Caco-2 (cell line): Measurements from ENCODE around the gene TMCC2. TPM values are rescaled to one million over a fixed set of nuclear protein-coding genes. Genes with fewer than 3 reads are reported as not detected.
"Not testable (repeated sequence)": the region's sequence is repeated elsewhere in the genome, so short reads cannot be mapped to it uniquely, and the experiment has no call there.

Source experiments
- BruUV-seq: library from RNA; stranded (reverse); fragments of 400-500 nt; replicated peaks from 2 replicates; lab custom pipeline; 2021; lab: Mats Ljungman, UMichigan
- CTCF ChIA-PET: fragments of 300-600 bp; sonication (Branson Sonifier 250); formaldehyde crosslinking; loops from one replicate; lab custom pipeline; 2022; ENCODE audit warnings: antibody characterized with exemption; lab: Charles Lee
- POLR2A ChIA-PET: fragments of 300-600 bp; sonication (Branson Sonifier 250); formaldehyde crosslinking; loops from one replicate; lab custom pipeline; 2022; ENCODE audit warnings: antibody characterized with exemption; lab: Charles Lee
- DNase-seq, 2 experiments: peaks; one replicate each; pipeline versions ENCODE4 v3.0.0 to v3.0.0-alpha.2; 2020 to 2022
- H3K27me3 ChIP-seq: replicated peaks from 2 replicates; pipeline ENCODE4 v1.6.0; 2011; ENCODE audit warnings: low read length; ENCODE audit not compliant: control insufficient read depth, insufficient read depth
- H3K36me3 ChIP-seq: 2 replicates; pipeline ENCODE4 v1.5.1; 2011; ENCODE audit warnings: low read length; ENCODE audit not compliant: control insufficient read depth, insufficient read depth
- H3K4me1 ChIP-seq: fragments of 250-450 bp; sonication (Bioruptor Pico); 2 replicates; pipeline ENCODE4 v1.5.1; 2020; ENCODE audit warnings: mild to moderate bottlenecking
- H3K4me3 ChIP-seq: 2 replicates; pipeline ENCODE4 v1.5.1; 2011; ENCODE audit warnings: low read depth, mild to moderate bottlenecking, control low read depth, low read length
- H3K9me3 ChIP-seq: fragments of 250-450 bp; sonication (Bioruptor Pico); 2 replicates; pipeline ENCODE4 v1.5.1; 2020; ENCODE audit warnings: mild to moderate bottlenecking, moderate library complexity
- H3K27ac Mint-ChIP-seq: one replicate; pipeline ENCODE4 v1.8.0; 2022; ENCODE audit warnings: mixed read lengths; ENCODE audit not compliant: unreplicated experiment
- H3K27me3 Mint-ChIP-seq: one replicate; pipeline ENCODE4 v1.8.0; 2022; ENCODE audit warnings: mixed read lengths; ENCODE audit not compliant: insufficient read depth, unreplicated experiment
- H3K36me3 Mint-ChIP-seq: one replicate; pipeline ENCODE4 v1.8.0; 2022; ENCODE audit warnings: mild to moderate bottlenecking, mixed read lengths; ENCODE audit not compliant: insufficient read depth, unreplicated experiment
- H3K4me1 Mint-ChIP-seq: one replicate; pipeline ENCODE4 v1.8.0; 2022; ENCODE audit warnings: low read depth, mixed read lengths; ENCODE audit not compliant: unreplicated experiment
- H3K4me3 Mint-ChIP-seq: one replicate; pipeline ENCODE4 v1.8.0; 2022; ENCODE audit warnings: mild to moderate bottlenecking, moderate library complexity, mixed read lengths; ENCODE audit not compliant: unreplicated experiment
- H3K9me3 Mint-ChIP-seq: one replicate; pipeline ENCODE4 v1.8.0; 2022; ENCODE audit warnings: mixed read lengths; ENCODE audit not compliant: unreplicated experiment
- CTCF ChIP-seq, 2 experiments: fragments of 200-600 bp in 1 of 2; IDR thresholded peaks; 1 replicate in 1 of 2; 2 replicates in 1 of 2; pipeline versions ENCODE4 v1.5.1 to v1.8.0; 2011 to 2022; ENCODE audit warnings: antibody characterized with exemption in 1 of 2, control low read depth in 1 of 2, inconsistent platforms in 1 of 2, low read depth in 1 of 2, low read length in 1 of 2, mild to moderate bottlenecking in 1 of 2, moderate library complexity in 1 of 2; ENCODE audit not compliant: insufficient read depth in 1 of 2, severe bottlenecking in 1 of 2, unreplicated experiment in 1 of 2
- intact Hi-C: fragments of 100-400 bp; cut with micrococcal nuclease; formaldehyde crosslinking; loops from one replicate; pipeline ENCODE4 v1.10.0; 2022; ENCODE audit not compliant: unreplicated experiment
- total RNA-seq: library from RNA; stranded (reverse); gene quantifications from 2 replicates; pipeline ENCODE4 v1.2.3, GENCODE V29; 2022

The TMCC2 gene
- total RNA-seq, 1 experiment from 2014 or later, result 0.91 TPM

- H3K4me3 Mint-ChIP-seq, result peak overlapping the region; percentile 46
- peak overlapping the region; percentile 97 for H3K27ac Mint-ChIP-seq
- H3K27me3 ChIP-seq, result no peaks in the 10 kb centered on the region
- no peak for DNase-seq
- TF ChIP-seq CTCF (IDR thresholded peaks at IDR 0.05; ENCODE audit: insufficient read depth in 1 of 2, low read depth in 1 of 2, low read length in 1 of 2, severe bottlenecking in 1 of 2, unreplicated experiment in 1 of 2), result no peak
- no peaks in the 10 kb centered on the region for H3K27me3 Mint-ChIP-seq
- CTCF ChIA-PET, result no interaction called here
- POLR2A ChIA-PET, result no interaction called here
- H3K4me1 Mint-ChIP-seq, result peaks cover 60% of the 10 kb centered on the region
- H3K36me3 ChIP-seq, result no peaks in the 10 kb centered on the region
- H3K9me3 ChIP-seq, result no peaks in the 10 kb centered on the region
- H3K36me3 Mint-ChIP-seq, result peaks cover 41% of the 10 kb centered on the region
- no peaks in the 10 kb centered on the region for H3K9me3 Mint-ChIP-seq
- intact Hi-C loops, result no loop called here
- no TSS peak for BruUV-seq
- peaks cover 97% of the 10 kb centered on the region for H3K4me1 ChIP-seq
- H3K4me3 ChIP-seq, result no peak overlapping the region
These were observed 68.4 kb downstream of the TMCC2 start for GRCh38 chr1:205296154-205296553.

DNA sequence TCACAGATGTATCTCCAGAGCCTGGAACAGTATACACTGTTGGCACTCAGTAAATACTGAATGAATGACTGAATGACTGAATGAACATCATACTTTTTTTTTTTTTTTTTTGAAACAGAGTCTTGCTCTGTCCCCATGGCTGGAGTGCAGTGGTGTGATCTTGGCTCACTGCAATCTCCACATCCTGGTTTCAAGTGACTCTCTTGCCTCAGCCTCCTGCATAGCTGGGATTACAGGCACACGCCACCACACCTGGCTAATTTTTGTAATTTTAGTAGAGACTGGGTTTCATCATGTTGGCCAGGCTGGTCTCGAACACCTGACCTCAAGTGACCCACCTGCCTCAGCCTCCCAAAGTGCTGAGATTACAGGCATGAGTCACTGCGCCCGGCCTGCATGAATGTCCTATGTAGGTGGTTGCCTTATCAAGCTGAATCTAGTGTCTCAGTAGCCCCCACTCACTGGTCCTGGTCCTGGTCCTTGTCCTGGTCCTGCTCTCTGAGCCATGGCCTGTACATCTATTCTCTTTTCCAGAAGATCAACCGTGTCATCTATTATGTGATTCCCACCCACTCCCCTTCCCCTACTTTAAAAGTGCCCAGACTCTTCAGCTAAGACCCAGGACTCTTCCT, 69.9 kb downstream of the TMCC2 start:
- BruUV-seq, DNase-seq, H3K4me3 Mint-ChIP-seq, H3K27me3 ChIP-seq, H3K9me3 Mint-ChIP-seq, H3K9me3 ChIP-seq, intact Hi-C loops, H3K4me3 ChIP-seq, H3K27me3 Mint-ChIP-seq, H3K36me3 ChIP-seq: not testable (repeated sequence)
- peaks cover 96% of the 10 kb centered on the region for H3K4me1 ChIP-seq
- H3K27ac Mint-ChIP-seq, result peak overlapping the region; percentile 97
- H3K36me3 Mint-ChIP-seq, result peaks cover 56% of the 10 kb centered on the region
- CTCF ChIA-PET, result interaction anchor here (0.5 to 1.6 kb wide), 5 partner anchors 8 to 27 kb away, joined by 3 to 9 read pairs (median 5); no protein-coding TSS in a partner anchor
- POLR2A ChIA-PET, result interaction anchor here (0.6 to 1.1 kb wide), 4 partner anchors 12 to 27 kb away, joined by 5 to 9 read pairs (median 7); partner anchors contain the start of gene NUAK2
- peaks cover 69% of the 10 kb centered on the region for H3K4me1 Mint-ChIP-seq

- CTCF ChIA-PET, result interaction anchor here (0.5 to 1.6 kb wide), 4 partner anchors 9 to 27 kb away, joined by 4 to 9 read pairs (median 6); no protein-coding TSS in a partner anchor
- H3K9me3 Mint-ChIP-seq, result no peaks in the 10 kb centered on the region
- H3K36me3 Mint-ChIP-seq, result peaks cover 63% of the 10 kb centered on the region
- H3K4me1 ChIP-seq, result peaks cover 96% of the 10 kb centered on the region
- no peaks in the 10 kb centered on the region for H3K9me3 ChIP-seq
- H3K4me1 Mint-ChIP-seq, result peaks cover 70% of the 10 kb centered on the region
- no peak overlapping the region for H3K4me3 ChIP-seq
- H3K36me3 ChIP-seq, result peaks cover 3% of the 10 kb centered on the region; the same call in 1 of the 2 replicates
- peak; percentile 84 to 93 for DNase-seq
- no TSS peak for BruUV-seq
- no peaks in the 10 kb centered on the region for H3K27me3 Mint-ChIP-seq
- POLR2A ChIA-PET, result interaction anchor here (0.6 to 1.1 kb wide), 4 partner anchors 13 to 27 kb away, joined by 5 to 9 read pairs (median 7); partner anchors contain the start of gene NUAK2
- intact Hi-C loops, result no loop called here
- peak overlapping the region; percentile 52 for H3K4me3 Mint-ChIP-seq
- no peak for TF ChIP-seq CTCF (IDR thresholded peaks at IDR 0.05; ENCODE audit: insufficient read depth in 1 of 2, low read depth in 1 of 2, low read length in 1 of 2, severe bottlenecking in 1 of 2, unreplicated experiment in 1 of 2)
- peak overlapping the region; percentile 97 for H3K27ac Mint-ChIP-seq
- no peaks in the 10 kb centered on the region for H3K27me3 ChIP-seq
These were observed 70.6 kb downstream of the TMCC2 start for GRCh38 chr1:205298191-205298994.
